Measurements from ENCODE around the gene INPPL1.
"Not testable (repeated sequence)": the region's sequence is repeated elsewhere in the genome, so short reads cannot be mapped to it uniquely, and the experiment has no call there.

Gene INPPL1, protein sequence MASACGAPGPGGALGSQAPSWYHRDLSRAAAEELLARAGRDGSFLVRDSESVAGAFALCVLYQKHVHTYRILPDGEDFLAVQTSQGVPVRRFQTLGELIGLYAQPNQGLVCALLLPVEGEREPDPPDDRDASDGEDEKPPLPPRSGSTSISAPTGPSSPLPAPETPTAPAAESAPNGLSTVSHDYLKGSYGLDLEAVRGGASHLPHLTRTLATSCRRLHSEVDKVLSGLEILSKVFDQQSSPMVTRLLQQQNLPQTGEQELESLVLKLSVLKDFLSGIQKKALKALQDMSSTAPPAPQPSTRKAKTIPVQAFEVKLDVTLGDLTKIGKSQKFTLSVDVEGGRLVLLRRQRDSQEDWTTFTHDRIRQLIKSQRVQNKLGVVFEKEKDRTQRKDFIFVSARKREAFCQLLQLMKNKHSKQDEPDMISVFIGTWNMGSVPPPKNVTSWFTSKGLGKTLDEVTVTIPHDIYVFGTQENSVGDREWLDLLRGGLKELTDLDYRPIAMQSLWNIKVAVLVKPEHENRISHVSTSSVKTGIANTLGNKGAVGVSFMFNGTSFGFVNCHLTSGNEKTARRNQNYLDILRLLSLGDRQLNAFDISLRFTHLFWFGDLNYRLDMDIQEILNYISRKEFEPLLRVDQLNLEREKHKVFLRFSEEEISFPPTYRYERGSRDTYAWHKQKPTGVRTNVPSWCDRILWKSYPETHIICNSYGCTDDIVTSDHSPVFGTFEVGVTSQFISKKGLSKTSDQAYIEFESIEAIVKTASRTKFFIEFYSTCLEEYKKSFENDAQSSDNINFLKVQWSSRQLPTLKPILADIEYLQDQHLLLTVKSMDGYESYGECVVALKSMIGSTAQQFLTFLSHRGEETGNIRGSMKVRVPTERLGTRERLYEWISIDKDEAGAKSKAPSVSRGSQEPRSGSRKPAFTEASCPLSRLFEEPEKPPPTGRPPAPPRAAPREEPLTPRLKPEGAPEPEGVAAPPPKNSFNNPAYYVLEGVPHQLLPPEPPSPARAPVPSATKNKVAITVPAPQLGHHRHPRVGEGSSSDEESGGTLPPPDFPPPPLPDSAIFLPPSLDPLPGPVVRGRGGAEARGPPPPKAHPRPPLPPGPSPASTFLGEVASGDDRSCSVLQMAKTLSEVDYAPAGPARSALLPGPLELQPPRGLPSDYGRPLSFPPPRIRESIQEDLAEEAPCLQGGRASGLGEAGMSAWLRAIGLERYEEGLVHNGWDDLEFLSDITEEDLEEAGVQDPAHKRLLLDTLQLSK

DNA sequence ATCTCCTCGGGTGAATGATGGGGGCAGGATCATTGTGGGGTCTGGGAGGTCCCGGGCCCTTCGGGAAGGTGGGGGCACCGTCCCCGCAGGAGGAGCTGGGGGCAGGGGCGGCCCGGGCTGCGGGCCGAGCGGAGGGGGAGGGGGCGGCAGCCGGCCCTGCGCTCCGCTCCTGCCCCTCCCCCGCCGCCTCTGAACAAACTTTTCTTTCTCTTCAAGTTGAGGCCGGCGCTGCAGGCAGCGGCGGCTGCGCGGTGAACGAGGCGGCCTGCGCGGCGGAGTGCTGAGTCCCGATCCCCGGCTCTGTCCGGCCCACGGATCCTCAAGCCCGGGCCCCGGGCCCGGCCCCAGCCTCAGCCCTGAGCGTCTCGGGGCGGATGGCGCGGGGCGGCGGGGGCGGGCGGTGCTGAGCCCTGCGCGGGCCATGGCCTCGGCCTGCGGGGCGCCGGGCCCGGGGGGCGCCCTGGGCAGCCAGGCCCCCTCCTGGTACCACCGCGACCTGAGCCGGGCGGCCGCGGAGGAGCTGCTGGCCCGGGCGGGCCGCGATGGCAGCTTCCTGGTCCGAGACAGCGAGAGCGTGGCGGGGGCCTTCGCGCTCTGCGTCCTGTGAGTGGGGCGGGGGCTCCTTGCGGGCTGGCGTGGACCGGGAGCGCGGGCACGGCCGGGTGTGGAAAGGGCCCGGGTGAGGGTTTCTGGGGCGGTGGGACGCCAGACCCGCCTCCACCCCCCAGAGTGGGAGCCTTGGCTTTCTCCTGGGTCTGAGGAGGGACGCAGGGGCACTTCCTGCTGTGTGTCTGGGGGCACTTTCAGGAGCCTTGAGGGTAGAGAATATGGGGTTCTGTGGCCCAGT, at the start of gene INPPL1:
TSS of gene INPPL1 (plus strand) at position 204 of the 847 bp plus-strand sequence. CDS start at position 422, 218 bp downstream.
- DNase-seq = peak; percentile 24

DNA sequence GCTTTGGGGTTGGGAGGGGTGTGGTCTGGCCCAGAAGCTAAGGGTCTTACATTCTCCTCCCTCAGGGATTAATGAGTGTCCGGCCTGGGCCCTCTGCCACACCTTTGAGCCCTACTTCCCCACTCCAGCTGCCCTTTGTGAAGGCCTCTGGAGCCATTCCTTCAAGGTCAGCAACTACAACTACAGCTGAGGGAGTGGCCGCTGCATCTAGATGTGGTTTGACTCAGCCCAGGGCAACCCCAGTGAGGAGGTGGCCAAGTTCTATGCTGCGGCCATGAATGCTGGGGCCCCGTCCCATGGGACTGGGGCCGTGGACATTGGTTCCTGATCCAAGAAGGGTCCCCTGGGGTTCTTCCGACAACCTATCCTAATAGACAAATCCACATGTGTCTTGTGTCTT, 46.9 kb upstream of the INPPL1 start:
- DNase-seq = no peak

DNA sequence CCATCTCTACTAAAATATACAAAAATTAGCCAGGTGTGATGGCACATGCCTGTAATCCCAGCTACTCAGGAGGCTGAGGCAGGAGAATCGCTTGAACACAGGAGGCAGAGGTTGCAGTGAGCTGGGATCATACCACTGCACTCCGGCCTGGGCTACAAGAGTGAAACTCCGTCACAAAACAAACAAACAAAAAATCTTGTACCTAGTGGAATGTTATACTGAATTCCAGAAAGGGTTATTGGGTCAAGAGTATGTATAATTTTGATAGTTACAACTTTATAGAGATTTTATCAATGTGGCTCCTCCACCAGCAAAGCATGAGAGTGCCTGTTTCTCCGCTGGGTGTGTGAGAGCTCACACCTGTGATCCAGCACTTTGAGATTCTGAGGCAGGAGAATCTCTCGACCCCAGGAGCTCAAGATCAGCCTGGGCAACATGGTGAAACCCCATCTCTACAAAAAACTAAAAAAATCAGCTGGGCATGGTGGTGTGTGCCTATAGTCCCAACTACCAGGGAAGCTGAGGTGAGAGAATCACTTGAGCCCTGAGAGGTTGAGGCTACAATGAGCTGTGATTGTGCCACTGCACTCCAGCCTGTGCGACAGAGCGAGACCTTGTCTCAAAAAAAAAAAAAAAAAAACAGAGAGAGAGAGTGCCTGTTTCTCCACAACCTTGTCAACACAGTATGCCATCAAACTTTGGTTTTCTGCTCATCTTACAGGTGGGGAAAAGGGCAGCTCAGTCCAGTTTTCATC, 45.3 kb upstream of the INPPL1 start:
- no peak for DNase-seq

DNA sequence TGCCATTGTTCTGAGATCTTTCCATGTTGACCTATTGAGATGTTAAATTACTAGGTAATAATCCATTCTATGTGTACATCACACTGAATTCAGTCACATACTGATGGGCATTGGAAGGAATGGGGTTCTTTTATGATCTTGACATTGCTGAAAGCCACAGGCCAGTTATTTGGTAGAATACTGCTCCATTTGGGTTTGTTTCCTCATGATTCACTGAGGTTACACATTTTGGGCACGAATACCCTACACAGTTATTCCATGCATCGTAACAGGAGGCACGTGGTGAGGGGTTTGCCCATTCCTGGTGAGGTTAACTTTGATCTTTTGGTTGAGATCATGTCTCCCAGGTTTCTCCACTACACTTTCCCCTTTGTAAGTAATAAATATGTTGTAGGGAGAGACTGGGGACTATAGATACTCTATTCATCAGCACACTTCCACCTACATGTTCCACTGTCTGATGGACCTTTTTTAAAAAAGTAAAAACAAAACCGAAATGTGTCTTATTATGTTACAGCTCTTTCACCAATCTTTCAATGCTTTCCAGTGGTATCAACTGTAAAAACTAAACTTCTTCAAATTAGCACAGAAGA, 44.7 kb upstream of the INPPL1 start:
- DNase-seq = no peak

DNA sequence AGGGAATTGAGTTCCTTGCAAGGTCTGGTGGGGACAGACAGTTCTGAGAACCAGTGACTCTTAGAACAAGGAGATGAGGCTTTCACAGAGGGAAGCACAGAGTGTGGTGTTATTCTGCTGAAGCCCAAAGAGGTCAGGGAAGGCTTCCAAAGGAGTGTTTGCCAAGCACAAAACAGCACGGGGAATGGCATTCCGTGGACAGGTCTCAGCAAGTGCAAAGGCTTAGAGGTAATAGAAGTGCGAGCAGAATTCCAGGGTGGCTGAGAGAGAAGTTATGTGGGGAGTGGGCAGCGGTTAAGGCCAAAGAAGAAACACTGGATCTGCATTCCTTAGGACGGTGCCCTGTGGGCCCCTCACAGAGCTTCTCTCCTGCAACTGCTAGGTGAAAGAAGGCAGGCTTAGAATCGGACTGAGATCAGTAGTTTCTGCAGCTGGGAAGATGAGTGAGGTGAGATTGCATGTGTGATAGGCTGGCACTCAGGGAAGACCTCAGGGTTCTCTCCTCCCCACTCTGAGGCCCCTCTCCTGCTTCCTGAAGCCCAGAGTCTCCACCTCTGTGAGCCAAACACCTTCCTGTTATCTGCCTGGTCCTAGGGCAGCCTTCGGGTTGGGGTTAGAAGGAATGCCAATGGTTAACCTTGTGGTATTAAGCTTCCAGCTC, 43.5 kb upstream of the INPPL1 start:
- DNase-seq = not testable (repeated sequence)

DNA sequence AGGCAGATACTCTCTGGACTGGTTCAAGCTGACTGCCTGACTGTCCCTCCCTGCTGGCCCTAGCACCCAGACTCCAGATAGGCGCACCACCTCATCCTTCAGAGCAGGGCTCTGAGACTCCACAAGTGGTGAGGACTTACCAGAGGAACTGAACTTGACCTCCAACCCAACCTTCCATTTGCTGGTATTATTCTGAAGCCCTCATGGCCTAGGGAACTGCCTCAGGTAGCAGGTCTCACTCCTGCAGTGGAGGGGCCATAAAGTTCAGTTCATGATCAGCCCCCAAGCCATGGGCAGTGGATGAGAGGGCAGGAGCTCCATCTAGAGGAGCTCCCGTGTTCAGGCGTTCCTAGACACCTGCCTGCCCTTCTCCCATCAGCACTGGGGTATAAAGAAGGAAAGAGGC, 43.0 kb upstream of the INPPL1 start:
- peak; percentile 64 for DNase-seq

DNA sequence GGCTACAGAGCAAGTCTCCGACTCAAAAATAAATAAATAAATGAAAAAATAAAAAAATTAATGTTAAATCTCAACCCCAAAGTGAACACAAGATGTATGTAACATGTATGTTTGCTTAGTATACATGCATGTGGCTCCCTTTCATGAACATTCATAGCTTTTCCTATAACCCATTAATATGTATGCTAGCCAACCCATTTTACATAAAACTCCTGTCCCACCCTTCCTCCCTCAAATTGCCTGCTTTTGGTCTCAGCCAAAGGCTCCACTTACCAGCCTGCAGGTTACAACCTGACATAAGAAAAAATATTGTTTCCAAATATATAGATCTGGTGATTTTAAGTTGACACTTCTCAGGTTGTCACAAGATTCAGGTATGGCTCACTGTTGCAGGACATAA, 36.3 kb upstream of the INPPL1 start:
- no peak for DNase-seq

DNA sequence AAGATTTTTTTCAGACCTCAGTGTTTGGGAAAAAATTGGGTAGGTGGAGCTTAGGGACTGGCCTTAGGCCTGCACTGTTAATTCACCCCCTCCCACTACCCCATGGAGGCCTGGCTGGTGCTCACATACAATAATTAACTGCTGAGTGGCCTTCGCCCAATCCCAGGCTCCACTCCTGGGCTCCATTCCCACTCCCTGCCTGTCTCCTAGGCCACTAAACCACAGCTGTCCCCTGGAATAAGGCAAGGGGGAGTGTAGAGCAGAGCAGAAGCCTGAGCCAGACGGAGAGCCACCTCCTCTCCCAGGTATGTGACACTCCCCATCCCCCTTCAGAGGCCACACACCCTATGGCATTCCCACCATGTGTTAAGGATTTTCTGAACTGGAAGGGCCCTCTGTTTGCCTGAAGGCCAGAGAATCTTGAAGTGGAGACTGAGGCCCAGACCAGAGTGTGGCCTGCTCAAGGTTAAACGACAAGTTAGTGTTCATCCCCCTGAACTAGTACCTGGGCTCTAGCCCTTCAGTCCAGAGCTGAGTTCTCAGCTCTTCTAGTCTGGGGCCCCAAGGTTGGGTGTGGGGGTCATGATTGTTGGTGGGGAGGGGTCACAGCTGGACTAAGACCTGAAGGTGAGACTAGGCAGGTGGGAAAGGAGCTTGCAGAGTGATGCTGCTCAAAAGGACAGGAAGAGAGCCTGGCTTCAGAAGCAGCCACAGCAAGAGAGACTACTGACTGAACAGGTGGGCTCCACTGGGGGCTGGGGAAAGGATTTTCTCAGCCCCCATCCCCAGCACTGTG, 34.9 kb upstream of the INPPL1 start:
- DNase-seq = no peak

DNA sequence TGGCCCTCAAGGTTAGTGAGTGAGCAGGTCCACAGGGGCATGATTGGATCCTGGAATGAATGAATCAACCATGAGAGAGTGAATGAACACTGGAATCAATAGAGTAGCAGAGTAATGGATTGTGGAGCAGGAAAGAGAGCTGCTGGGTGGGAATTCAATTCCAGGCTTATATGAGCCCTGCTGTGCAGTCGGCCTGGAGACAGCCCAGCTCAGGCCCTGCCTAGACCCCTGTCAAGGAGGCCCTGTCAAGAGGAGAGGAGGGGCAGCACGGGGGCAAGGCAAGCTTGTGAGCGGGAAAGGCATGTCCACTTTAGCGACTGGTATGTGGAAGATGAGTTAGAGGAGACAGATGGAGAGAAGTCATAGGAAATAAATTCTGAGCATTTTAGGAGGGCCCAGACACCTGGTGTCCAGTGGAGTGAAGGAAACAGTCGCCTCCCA, 33.9 kb upstream of the INPPL1 start:
- DNase-seq = no peak

DNA sequence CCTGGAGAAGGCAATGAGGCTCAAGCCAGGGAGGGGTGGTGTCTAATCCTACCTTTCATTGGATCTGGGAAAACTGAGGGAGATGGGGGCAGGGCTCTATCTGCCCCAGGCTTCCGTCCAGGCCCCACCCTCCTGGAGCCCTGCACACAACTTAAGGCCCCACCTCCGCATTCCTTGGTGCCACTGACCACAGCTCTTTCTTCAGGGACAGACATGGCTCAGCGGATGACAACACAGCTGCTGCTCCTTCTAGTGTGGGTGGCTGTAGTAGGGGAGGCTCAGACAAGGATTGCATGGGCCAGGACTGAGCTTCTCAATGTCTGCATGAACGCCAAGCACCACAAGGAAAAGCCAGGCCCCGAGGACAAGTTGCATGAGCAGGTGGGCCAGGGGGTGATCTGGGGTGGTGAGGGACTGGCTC, 32.6 kb upstream of the INPPL1 start, which contains the start of gene FOLR1:
TSS of gene FOLR1 (plus strand) at position 180 of the 421 bp plus-strand sequence. CDS start at position 214, 34 bp downstream.
- DNase-seq = no peak

DNA sequence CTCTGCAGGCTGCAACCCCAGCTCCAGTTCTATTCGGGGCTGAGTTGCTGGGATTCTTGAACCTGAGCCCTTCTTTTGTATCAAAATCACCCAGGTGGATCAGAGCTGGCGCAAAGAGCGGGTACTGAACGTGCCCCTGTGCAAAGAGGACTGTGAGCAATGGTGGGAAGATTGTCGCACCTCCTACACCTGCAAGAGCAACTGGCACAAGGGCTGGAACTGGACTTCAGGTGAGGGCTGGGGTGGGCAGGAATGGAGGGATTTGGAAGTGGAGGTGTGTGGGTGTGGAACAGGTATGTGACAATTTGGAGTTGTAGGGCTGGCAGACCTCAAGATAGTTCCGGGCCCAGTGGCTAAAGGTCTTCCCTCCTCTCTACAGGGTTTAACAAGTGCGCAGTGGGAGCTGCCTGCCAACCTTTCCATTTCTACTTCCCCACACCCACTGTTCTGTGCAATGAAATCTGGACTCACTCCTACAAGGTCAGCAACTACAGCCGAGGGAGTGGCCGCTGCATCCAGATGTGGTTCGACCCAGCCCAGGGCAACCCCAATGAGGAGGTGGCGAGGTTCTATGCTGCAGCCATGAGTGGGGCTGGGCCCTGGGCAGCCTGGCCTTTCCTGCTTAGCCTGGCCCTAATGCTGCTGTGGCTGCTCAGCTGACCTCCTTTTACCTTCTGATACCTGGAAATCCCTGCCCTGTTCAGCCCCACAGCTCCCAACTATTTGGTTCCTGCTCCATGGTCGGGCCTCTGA, 28.9 kb upstream of the INPPL1 start:
- DNase-seq = no peak

DNA sequence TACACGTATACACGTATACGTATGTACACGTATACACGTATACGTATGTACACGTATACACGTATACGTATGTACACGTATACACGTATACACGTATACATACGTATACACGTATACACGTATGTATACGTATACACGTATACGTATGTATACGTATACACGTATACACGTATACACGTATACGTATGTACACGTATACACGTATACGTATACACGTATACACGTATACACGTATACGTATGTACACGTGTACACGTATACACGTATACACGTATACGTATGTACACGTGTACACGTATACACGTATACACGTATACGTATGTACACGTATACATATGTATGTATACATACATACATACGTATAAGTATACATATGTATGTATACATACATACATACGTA, 23.1 kb upstream of the INPPL1 start:
- DNase-seq = not testable (repeated sequence)

DNA sequence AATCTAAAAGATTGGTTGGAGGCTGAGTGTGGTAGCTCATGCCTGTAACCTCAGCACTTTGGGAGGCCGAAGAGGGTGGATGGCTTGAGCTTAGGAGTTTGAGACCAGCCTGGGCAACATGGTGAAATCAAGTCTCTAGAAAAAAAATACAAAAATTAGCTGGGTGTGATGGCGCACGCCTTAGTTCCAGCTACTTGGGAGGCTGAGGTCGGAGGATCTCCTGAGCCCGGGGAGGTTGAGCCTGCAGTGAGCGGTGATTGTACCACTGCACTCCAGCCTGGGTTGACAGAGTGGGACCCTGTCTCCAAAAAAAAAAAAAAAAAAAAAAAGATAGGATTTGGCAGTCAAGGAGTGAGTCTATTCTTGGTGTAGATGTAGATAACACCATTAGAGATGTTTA, 22.0 kb upstream of the INPPL1 start:
- no peak for DNase-seq

DNA sequence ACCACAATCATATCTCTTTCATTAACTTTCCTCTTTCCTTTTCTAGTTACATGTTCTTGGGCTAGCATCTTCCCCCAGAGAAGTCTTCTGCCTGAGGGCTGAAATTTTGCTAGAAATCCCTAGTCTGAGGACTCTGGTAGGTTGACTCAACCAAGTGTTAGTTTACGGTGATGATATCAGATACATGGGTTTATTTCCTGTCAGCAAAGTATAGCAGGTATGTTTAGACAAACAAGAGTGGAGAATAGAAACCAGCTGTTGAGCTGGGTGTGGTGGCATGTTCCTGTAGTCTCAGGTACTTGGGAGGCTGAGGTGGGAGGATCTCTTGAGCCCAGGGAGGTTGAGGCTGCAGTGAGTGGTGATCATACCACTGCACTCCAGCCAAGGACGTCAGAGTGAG, 21.4 kb upstream of the INPPL1 start:
- no peak for DNase-seq

DNA sequence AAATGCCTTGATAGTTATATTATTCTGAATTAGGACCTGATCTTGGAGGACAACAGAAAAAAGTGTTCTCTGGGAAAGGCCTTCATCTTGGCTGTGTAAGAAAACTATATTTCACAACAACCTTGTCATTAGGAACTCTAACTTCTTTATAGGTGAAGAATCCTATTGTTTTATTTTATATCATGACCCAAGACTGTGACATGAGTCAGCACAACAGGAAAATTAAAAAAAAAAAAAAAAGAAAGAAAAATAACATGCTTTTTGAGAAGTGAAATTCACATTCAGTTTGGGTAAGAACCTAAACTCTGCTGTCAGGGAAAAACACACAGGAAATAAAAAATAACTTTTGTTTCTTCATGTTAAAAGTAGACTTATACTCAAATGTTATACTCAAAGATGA, 19.7 kb upstream of the INPPL1 start:
- DNase-seq = no peak

DNA sequence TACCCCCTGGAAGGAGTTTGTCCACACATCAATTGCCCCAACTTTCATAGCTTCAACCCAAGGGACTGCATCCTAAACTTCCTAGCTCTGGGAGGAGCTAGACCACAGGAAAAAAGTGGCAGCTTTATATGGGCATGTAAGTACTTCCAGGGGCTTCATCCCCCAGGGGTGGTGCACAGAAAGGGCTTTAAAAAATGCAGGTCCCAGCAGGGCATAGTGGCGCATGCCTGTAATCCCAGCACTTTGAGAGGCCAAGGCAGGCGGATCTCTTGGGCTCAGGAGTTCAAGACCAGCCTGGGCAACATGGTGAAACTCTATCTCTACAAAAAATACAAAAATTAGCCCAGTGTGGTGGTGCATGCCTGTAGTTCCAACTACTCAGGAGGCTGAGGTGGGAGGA, 17.8 kb upstream of the INPPL1 start:
- DNase-seq = not testable (repeated sequence)

DNA sequence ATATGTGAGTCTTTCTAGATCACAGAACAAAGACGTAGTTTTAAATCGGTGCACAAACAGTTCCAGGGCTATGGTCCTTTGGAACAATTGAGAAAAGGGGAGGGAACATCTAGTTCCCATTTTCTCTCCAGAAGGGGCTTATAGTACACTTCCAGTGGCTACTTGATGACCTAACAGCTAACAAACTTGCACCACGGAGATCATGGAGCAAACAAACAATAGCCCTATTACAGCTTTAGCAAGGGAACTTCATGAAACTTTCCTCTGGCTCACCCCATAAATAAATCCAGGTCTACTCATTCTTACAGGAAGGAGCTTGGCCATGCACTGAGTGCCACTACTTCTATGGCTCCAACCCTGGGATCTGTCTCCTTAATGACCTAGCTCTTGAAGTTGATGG, 16.3 kb upstream of the INPPL1 start:
- DNase-seq = no peak

DNA sequence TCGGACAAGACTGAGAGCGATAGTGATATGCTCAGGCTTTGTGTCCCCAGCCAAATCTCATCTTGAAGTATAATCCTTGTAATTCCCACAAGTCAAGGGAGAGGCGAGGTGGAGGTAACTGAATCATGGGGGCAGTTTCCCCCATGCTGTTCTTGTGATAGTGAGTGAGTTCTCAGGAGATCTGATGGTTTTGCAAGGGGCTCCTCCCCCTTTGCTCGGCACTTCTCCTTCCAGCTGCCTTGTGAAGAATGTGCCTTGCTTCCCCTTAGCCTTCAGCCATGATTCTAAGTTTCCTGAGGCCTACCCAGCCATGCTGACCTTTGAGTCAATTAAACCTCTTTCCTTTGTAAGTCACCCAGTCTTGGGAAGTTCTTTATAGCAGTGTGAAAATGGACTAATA, 15.5 kb upstream of the INPPL1 start:
- DNase-seq = no peak

DNA sequence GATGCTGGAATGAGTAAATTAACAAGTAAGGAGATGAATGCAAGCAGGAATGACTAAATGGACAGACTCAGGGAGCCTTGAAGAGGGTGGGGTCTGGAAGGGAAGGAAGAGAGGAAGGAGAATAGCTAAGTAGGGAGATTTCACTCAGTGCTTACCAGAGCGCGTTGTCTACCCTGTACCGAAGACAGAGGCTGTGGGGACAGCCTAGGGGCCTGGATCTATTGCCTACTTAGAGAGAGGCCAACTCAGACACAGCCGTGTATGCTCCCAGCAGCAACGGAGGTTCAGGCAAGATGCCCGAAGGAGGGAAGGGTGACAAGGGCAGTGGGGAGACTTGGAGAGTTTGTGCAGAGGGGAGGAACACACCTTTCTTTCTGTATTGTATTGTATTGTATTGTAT, 7.9 kb upstream of the INPPL1 start, which contains the start of gene FOLR2:
TSS of gene FOLR2 (plus strand) at position 157 of the 400 bp plus-strand sequence. CDS start 1,791 bp downstream, outside the sequence.
- DNase-seq = no peak

Measured in hematopoietic multipotent progenitor cell treated with erythropoietin and hydrocortisone succinate and interleukin-3 and kit ligand, for 8 days (in vitro differentiated cells).